GM18861 (cell line): ENCODE results near the gene KLHL29.
"Not testable (repeated sequence)": the region's sequence is repeated elsewhere in the genome, so short reads cannot be mapped to it uniquely, and the experiment has no call there.

ENCODE experiments used
- ATAC-seq: cut with Tn5 transposase; IDR thresholded peaks from one replicate; pipeline ENCODE4 v1.9.1; 2021; ENCODE audit not compliant: unreplicated experiment

The KLHL29 gene

DNA sequence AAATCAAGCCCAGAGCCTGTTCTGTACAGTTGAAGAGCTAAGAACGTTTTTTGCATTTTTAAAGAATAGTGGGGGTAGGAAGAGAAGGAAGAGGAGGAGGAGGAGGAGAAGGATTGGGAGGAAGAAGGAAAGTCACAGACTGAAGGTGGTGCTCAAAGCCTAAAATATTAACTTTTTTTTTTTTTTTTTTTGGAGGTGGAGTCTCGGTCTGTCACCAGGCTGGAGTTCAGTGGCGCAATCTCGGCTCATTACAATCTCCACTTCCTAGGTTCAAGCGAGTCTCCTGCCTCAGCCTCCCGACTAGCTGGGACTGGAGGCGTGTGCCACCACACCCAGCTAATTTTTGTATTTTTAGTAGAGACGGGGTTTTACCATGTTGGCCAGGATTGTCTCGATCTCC lies 18.3 kb upstream of the KLHL29 start:
- no peak for ATAC-seq

DNA sequence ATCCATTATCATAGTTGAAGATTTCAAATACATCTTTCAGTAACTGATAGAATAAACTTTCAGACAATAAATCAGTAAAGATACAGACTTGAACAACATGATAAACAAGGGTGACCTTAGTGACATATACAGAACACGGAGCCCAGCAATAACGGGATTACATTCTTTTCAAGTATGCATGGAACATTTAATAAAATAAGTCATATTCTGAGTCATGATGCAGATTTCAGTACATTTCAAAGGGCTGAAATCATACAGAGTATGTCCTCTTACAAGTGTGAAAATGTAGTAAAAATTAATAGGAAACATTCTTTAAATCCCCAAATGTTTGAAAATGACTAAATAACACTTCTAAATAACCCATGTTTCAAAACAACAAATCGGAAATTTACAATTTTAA lies 17.2 kb upstream of the KLHL29 start:
- no peak for ATAC-seq

- ATAC-seq: no peak
These were observed 11.3 kb upstream of the KLHL29 start for GRCh38 chr2:23373666-23374065.

DNA sequence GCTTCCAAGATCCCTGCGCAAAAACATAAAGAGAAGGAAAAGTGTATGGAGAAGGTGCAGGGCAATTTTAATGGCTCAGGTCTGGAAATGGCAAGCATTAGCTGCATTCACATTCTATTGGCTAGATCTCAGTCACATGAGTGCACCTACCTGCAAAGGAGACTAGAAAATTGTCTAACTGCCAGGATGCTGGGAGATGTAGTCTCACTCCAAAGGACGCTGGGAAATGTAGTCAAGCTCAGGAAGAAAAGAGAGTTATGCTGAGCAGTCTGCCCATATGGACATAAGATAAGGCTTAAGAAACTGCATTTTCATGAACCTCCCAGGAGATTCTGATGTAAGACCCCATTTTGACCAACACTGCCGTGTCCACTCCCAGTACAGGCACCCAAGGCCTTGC lies 9.5 kb upstream of the KLHL29 start:
- ATAC-seq: peak; percentile 45

DNA sequence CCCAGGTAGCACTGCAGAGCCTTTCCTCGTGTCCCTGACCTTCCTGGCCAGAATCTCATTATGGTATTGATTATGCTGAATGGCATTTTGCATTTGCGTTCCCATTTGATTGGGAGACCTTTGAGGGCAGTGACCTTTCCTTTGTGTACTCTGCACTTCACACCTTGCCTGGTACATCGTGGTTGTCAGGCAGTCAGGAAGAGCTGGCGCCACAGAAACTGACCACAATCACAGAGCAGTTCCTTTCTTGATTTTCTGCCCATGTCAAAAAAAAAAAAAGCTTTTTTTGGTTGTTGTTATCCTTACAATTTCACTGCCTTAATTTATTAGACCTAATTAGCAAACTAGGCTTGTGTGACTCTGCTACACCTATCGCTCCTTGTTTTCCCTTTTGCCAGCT lies 8.9 kb upstream of the KLHL29 start:
- ATAC-seq: no peak

GRCh38 chr2:23376972-23377371 lies 8.0 kb upstream of the KLHL29 start:
- ATAC-seq: no peak

GRCh38 chr2:23377771-23378170 lies 7.2 kb upstream of the KLHL29 start:
- ATAC-seq: no peak

DNA sequence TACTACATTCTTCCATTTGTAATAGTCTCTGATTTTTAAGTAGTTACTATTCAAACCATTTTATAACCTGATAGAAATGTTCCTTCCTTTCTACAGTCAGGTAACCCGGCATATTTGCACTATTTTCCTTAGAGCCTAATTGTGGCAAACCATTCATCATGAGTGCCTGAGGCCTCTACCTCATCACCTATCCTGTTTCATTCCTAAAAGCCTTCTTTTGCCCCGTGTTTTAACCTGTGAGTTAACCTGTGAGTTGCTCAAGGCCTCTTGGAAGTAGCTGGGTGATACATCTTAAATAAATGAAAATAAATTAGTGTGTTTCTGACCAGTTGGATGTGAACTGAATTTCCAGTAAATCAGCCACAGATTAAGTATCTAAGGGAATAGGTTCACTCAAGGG lies 6.5 kb upstream of the KLHL29 start:
- no peak for ATAC-seq

GRCh38 chr2:23379220-23379695 lies 5.7 kb upstream of the KLHL29 start:
- ATAC-seq: peak; percentile 56

- ATAC-seq: peak; percentile 27
These were observed 4.4 kb upstream of the KLHL29 start for GRCh38 chr2:23380562-23381065.

DNA sequence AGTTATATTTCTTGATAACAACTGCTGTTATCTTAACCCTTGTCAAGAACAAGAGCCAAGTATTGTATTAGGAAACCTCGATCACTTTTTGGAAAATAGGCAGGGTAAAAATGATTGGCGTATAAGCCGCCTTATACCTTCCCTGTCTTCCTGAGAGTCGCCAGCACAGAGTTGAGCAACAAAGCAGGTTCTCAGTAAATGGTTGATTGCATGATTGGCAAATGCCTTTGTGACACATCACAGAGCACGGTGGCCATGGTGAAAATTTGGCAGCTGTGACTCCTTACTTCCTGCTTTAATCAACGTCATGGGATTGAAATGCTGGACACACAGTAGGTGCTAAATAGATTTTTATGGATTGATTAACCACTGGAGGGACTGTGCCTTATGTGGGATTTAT lies 3.9 kb upstream of the KLHL29 start:
- ATAC-seq: no peak

- no peak for ATAC-seq
These were observed 3.5 kb upstream of the KLHL29 start for GRCh38 chr2:23381485-23381884.

DNA sequence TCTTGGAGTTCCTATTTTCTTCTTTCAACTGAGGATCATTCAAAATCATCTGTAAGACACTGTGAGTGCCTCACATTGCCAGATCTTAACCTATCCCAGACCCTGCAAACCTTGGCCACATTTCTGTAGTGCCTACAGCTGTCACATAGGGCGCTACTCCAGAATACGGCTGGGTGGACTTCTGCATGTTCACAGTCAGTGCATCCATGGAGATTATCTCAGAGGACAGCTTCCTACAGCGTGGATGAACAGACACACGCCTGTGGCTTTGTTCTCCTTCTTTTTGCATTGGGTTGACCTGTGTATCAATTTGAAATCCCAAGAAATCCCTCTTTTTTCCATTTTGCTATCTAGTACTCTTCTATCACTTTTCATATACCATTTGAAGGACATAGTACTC lies 1.9 kb upstream of the KLHL29 start:
- ATAC-seq: no peak

DNA sequence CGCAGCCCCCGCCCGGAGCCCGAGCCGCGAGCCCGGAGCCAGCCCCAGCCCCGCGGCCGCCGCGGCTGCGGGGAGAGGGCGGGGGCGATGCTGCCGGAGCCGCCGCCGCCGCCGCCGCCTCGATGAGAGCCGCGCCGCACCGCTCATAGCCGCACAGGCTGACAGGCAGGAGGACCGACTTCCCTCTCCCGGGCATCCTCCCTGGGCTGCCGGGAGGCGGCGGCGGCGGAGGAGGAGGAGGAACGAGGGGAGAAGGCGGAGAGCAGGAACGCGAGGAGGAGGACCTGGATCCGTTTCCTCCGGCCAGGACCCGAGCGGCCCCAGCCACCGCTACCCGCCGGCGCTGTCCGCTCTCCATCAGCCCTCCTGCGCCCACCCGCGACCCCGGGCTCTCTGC lies 370 bp downstream of the KLHL29 start:
- peak; percentile 20 for ATAC-seq

DNA sequence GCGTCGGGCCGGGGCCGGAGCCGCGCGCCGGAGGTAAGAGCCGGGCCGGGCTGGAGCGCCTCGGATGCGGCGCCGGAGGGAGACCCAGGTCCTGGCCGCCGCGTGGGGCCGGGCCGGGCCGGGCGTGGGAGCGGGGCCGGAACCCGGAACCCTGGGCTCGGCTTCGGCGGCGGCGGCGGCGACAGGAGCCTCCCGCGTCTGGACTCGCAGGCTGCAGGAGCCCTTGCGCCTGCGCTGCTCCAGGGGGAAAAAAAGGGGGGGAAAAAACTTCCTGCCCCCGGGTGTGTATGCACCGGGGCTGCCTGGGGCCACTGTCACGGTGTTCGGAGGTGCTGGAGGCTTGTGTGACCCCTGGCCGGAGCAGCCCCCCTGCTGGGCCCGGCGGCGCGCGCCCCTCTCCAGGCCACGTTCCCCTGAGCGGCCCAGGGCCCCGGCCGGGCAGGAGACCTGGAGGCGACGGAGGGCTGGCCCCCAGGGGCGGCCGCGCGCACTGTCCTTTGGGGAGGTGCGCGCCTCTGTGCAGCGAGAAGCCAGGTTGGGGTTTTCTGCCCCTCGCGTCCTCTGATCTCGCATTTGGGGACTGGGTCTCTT lies 864 bp downstream of the KLHL29 start:
- ATAC-seq: no peak

DNA sequence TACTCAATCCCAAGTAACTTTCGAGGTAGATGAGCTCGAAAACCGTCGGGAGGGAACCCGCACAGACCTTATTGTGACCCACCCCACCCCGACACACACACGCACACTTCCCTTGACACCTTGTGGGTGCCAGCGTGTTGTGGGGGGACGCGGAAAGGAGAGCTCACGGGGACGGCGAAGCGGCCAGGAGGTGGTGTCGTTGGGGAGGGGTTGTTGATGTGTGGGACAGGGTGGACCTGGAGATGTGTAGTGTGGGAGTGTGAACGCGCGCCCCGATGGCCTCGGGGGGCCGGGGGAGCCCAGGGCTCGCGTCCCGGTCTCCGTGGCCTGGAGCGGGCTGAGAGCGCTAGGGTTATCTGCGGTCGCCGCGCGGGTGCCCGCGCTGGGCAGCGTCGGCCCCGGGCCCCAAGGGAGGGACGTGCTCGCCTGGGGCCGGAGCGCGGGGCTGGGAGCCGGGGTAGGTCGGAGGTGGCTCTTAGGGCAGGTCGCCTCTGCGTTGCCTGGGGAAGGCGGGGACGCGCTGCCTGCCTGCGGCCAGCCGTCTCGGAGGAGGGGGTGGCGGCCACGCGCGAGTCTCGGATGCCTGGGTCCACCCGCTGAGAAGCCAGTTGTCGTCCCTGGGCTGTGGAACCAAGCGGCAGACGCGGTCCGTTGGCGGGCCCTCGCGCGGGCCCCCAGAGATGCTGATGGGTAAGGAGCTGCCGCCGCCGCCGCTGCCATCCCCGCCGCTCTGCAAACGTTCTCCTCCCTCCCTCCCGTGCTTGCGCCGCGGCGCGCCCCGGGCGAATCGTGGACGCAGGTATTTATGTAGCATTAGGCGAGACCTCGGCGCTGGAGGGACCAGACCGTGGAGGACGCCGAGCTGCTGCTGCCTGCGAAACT lies 1.6 kb downstream of the KLHL29 start:
- ATAC-seq: no peak

GRCh38 chr2:23387221-23387550 lies 2.2 kb downstream of the KLHL29 start:
- ATAC-seq: no peak

DNA sequence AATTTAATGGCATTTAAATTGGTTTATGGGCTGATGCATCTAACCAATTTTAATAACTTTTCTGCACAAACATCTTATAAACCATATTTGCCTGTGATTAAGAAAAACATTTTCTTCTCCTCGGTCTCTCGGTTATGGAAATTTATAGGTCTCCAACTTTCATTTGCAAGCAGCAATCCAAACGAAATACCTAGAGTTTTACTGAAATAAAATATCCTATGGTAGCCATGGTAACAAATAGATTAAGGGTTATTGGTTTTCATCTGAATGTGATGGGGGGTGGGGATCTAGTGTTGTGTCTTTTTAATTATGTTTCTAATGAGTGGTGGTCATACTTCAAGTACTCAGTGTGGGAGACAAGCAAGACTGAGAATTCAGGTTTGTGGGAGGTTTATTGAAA lies 2.9 kb downstream of the KLHL29 start:
- ATAC-seq: no peak

DNA sequence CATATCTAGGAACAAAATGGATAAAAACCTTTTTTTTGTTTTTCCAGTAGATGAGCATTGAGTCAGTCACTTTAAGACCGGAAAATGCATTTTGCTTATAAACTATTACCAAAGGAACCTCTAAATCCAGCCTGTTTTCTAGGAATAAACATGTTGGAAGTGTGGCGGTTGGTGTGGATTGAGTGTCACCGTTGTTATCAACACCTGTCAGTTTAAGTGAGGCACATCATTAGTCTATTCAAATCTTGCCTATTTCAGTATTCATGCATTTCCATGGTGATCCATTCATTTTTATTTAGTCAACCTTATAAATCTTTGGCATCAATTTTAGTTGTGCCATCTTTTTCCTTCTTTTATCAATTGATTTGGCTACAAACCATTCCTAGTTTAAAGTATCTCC lies 3.3 kb downstream of the KLHL29 start:
- ATAC-seq: no peak

DNA sequence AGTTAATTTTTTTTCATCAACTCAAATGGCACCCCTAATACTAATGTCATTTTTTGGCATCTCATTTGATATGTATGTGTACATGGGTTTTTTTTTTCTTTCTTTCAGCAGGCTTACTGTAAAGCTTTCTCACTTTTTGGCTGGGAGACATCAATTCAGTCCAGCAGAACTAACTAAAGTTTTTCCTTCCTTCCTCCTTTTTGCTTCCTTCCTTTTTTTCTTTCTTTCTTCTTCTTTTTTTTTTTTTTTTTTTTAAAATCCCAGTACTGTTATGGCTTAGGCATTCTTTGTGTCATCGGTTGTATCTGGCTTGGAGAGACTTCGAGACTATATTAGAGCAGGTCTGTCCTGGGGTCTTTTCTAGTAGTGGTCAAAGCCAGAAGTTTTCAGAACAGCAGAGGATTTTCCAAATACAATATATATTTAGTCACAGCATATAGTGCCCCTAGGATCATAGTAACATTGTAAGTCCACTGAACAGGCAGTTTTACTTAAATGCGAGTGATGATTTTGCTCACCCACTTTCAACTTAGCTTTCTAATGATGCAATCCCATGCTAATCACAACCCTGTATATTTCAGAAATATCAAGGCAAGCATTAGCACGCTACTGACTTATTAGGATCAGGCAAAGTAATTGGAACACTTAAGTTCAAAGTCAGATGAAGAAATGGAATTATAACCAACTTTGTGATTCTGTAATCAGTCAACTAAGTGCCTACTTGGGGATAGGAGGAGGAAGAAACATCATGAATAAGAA lies 4.0 kb downstream of the KLHL29 start:
- no peak for ATAC-seq

DNA sequence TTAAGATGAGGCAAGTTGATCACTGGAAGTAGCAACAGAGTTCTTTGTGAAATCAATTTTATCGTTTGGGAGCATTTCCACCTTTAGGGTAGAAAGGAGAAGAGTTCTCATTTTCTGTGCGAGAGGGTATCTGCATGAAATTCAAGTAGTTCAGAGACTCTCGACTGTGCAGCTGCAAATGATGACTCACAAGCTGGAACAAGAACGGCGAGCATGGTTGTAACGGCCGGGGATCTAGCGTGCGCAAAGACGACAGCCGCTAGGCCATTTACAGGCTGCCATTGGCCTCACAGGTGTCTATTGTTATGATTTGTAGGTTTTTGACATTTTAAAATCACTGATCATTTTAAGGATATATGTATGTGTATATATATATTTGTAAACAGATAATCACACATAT lies 5.2 kb downstream of the KLHL29 start:
- ATAC-seq: no peak

- not testable (repeated sequence) for ATAC-seq
These were observed 6.3 kb downstream of the KLHL29 start for GRCh38 chr2:23391237-23391736.
